ENCODE data around the gene YWHAH.

The YWHAH gene

GRCh38 chr22:31897842-31898805 lies 46.2 kb upstream of the YWHAH start:
- TF ChIP-seq EZH2phosphoT487 (conservative IDR thresholded peaks at IDR 0.05; ENCODE audit: low read length) (no peak), CTCF (IDR thresholded peaks at IDR 0.05; ENCODE audit: insufficient read depth, low read length, poor library complexity, severe bottlenecking) (no peak)
- Histone ChIP-seq H2AFZ (ENCODE audit: low read depth, low read length, severe bottlenecking) (no peak overlapping the region), H3F3A (ENCODE audit: insufficient read depth) (no peaks in the 10 kb centered on the region), H3K36me3 (ENCODE audit: low read length) (peaks cover 9% of the 10 kb centered on the region; the same call in 1 of the 2 replicates), H3K27ac (ENCODE audit: low read depth, low read length) (no peak overlapping the region), H3K4me3 (ENCODE audit: insufficient read depth, low read length, poor library complexity, severe bottlenecking) (no peak overlapping the region), H3K4me2 (ENCODE audit: low read depth, low read length, poor library complexity, severe bottlenecking) (no peak overlapping the region), H3K79me2 (ENCODE audit: insufficient read depth, low read length) (no peaks in the 10 kb centered on the region), H4K20me1 (ENCODE audit: low read depth, low read length) (no peaks in the 10 kb centered on the region), H3K9me2 (replicated peaks; ENCODE audit: insufficient read depth, low read length) (no peaks in the 10 kb centered on the region), H3K27me3 (ENCODE audit: low read length) (no peaks in the 10 kb centered on the region), H3K9me3 (ENCODE audit: insufficient read depth, low read length) (no peaks in the 10 kb centered on the region), H3K9ac (ENCODE audit: low read length) (no peak overlapping the region)

- H4K20me1 ChIP-seq (ENCODE audit: low read depth, low read length) = no peaks in the 10 kb centered on the region
- no peak overlapping the region for H3K9ac ChIP-seq (ENCODE audit: low read length)
- H3K36me3 ChIP-seq (ENCODE audit: low read length) = peaks cover 9% of the 10 kb centered on the region; the same call in 1 of the 2 replicates
- no peak overlapping the region for H3K4me2 ChIP-seq (ENCODE audit: low read depth, low read length, poor library complexity, severe bottlenecking)
- no peak overlapping the region for H3K4me3 ChIP-seq (ENCODE audit: insufficient read depth, low read length, poor library complexity, severe bottlenecking)
- no peaks in the 10 kb centered on the region for H3K79me2 ChIP-seq (ENCODE audit: insufficient read depth, low read length)
- no peaks in the 10 kb centered on the region for H3K9me3 ChIP-seq (ENCODE audit: insufficient read depth, low read length)
- H2AFZ ChIP-seq (ENCODE audit: low read depth, low read length, severe bottlenecking) = no peak overlapping the region
- H3K27me3 ChIP-seq (ENCODE audit: low read length) = no peaks in the 10 kb centered on the region
- no peaks in the 10 kb centered on the region for H3K9me2 ChIP-seq (replicated peaks; ENCODE audit: insufficient read depth, low read length)
- H3K27ac ChIP-seq (ENCODE audit: low read depth, low read length) = no peak overlapping the region
- TF ChIP-seq CTCF (IDR thresholded peaks at IDR 0.05; ENCODE audit: insufficient read depth, low read length, poor library complexity, severe bottlenecking) (no peak), EZH2phosphoT487 (conservative IDR thresholded peaks at IDR 0.05; ENCODE audit: low read length) (no peak)
- no peaks in the 10 kb centered on the region for H3F3A ChIP-seq (ENCODE audit: insufficient read depth)
Measured at GRCh38 chr22:31898926-31899325, 45.4 kb upstream of the YWHAH start.

GRCh38 chr22:31899669-31900068 lies 44.7 kb upstream of the YWHAH start:
- Histone ChIP-seq H3K9me3 (ENCODE audit: insufficient read depth, low read length) (no peaks in the 10 kb centered on the region), H3K27me3 (ENCODE audit: low read length) (no peaks in the 10 kb centered on the region), H3K79me2 (ENCODE audit: insufficient read depth, low read length) (no peaks in the 10 kb centered on the region)

More at GRCh38 chr22:31899669-31900068, 44.7 kb upstream of the YWHAH start:
- TF ChIP-seq CTCF (IDR thresholded peaks at IDR 0.05; ENCODE audit: insufficient read depth, low read length, poor library complexity, severe bottlenecking) (no peak), EZH2phosphoT487 (conservative IDR thresholded peaks at IDR 0.05; ENCODE audit: low read length) (no peak)
- H2AFZ ChIP-seq (ENCODE audit: low read depth, low read length, severe bottlenecking) = no peak overlapping the region
- no peaks in the 10 kb centered on the region for H4K20me1 ChIP-seq (ENCODE audit: low read depth, low read length)
- H3K9ac ChIP-seq (ENCODE audit: low read length) = no peak overlapping the region
- no peak overlapping the region for H3K4me2 ChIP-seq (ENCODE audit: low read depth, low read length, poor library complexity, severe bottlenecking)
- H3K9me2 ChIP-seq (replicated peaks; ENCODE audit: insufficient read depth, low read length) = no peaks in the 10 kb centered on the region
- no peaks in the 10 kb centered on the region for H3F3A ChIP-seq (ENCODE audit: insufficient read depth)
- H3K4me3 ChIP-seq (ENCODE audit: insufficient read depth, low read length, poor library complexity, severe bottlenecking) = no peak overlapping the region
- H3K36me3 ChIP-seq (ENCODE audit: low read length) = peaks cover 6% of the 10 kb centered on the region; the same call in 1 of the 2 replicates
- no peak overlapping the region for H3K27ac ChIP-seq (ENCODE audit: low read depth, low read length)
